ENCODE measurements around the gene SOAT2.

Gene SOAT2

DNA sequence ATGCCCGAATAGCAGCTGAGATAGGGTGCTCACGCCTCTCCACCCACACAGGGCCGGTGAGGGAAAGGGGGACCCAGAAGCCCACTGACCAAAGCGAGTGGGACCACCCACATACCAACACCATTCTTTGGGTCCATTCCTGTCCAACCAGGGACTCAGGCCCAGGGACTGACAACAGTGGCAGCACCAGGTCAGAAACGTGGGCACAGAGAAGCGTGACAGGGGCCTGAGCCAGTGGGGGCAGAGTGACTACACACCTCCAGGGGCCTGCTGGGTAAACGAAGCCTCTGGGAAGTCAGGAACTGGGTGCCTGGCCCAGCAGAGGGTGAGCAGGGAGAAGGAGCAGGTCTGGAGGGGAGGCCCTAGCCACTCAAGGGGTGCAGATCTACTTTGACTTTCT lies 37.8 kb upstream of the SOAT2 start:
- DNase-seq (ENCODE audit: low read depth), result no peak

DNA sequence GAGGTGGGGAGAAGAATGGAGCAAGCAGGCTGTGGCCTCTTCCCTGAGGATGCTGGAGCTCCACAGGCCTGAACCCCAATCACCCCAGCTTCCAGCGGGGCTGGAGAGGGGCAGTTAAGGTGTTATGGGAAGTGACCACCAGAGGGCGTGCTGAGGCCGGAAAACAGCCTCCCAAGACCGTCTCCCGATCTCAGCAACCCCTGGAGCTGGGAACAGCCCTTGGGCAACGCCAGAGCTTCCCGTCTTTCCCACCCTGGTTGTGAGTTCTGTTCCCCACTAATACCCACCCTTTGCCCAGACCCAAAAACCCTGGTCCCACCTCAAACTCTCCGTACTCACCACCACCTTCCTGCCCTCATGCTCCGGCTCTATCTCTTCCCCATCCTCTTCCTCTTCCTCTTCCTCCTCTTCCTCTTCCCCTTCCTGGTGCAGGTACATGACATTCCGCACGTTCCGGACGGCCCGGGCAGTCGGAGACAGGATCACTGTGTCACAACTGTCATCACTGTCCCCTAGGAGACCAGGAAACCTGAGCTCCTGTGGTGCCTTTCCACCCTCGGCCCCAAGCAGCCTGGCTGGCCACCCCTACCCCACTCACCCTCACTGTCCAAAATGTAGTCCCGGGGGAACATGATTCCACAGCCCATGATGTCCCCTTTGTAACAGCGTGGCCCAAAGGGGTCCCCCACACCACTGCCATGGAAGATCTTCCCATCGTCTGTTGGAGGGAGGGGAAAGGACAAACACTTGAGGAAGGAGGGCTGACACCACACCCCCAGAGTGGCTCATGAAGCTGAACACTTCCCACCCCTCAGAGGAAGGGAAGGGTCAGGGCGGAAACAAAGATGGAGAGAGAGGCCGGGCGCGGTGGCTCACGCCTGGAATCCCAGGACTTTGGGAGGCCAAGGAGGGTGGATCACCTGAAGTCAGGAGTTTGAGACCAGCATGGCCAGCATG lies 37.0 kb upstream of the SOAT2 start:
- peak; percentile 60 for DNase-seq (ENCODE audit: low read depth)

- no peak for DNase-seq (ENCODE audit: low read depth)
Observed at GRCh38 chr12:53067074-53067992, 36.0 kb upstream of the SOAT2 start.

DNA sequence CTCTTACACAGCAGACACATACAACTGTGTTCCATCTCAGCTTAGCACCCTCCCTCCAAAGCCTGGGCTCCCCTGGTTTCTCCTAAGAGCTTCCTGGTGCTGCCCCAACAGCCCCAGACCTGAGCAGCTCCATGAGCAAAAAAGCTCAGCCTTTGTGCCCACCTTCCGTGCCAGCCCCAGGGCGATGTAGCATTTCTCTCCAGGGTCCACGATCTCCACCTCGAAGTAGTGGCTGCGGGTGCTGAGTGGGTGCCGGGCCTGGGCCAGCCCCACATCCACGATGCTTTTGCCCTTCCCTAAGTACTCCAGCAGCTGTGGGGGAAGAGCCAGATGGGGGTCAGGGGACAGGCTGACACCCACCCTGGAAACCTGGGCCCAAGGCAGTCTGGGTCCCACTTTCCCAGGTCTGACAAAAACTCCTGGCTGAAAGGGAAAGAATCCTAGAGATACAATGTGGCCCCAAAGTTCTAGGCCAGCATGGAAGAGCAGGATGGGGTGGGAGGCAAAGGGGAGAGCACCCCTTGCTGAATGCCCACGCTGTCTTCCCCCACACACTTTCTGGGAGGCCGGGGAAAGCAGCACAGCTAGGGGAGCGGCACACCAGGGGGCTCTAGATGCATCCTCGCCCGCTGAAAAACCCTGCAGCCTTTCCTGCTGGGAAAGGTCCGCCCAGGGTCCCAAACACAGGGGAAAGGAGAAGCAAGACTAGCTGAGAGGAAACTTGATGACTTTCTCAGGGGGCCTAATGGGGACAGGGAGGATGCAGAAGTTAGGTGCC lies 35.1 kb upstream of the SOAT2 start:
- DNase-seq (ENCODE audit: low read depth), result no peak

DNA sequence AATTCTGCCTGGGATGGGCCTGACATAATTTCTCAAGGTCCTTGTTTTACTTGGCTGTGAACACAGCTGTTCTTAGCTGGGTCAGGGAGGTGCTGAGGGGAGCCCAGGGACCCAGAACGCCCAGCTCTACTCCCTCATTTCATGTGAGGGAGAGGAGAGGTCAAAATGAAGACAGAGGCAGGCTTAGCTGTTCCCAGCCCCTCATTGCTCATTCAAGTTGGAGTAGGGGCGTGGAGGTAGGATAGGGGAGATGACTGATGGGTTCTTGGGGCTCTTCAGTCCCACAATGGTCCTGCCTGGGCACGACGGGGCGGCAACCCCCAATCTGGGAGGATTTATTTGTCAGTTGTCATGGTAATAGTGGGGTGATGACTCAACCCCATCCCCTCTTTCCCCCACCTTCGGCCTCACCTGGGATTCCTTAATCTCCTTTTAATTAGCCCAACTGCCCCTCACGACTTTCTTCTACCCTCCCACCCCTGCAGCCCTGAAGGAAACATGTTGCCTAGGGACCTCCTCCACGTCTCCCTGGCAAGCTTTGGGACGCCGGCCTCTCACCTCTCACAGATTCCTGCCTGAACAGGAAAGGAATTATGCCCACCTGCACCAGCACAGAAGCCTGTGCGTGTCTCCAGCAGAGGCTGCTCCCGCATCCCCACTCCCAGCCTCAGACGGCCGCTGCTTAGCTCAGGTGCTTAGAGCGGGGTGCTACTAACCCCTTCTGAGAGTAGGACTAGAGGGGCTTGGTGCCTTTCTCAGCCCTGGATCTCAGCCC lies 34.3 kb upstream of the SOAT2 start:
- DNase-seq (ENCODE audit: low read depth), result no peak

DNA sequence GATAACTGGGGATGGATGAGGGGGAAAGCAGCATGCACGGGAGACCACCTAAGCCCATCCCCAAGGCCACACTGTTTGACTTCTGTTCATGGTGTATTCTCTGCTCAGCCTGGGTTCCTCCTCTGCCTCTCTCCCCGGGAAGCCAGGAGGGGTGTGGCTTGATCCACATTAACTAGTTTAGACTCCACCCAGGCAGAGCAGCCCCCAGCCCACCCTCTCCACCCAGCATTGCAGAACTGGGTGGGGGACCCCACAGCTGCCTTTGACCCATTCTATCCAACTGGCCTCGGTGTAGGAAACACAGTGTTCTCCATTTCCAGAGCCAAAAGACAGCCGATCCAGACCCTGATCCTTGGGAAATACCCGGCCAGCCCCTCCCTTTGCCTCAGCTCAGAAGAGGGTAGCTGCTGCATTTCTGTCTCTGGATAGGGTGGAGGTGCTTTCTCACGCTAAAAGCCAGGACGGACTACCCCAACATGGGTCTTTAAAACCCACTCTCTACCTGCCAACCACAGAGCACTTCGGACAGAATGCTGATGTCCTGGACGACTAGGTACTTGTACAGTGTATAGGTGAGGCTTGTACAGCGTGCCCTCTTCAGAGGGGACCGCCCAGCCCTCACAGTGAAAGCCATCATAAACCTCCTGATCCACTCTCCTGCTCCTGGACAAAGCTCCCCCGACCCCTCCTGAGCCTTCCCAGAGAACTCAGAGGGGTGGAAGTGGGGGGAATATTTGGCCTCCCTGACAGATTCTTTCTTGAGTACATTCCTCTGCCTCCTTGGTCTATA lies 33.5 kb upstream of the SOAT2 start:
- no peak for DNase-seq (ENCODE audit: low read depth)

GRCh38 chr12:53070877-53071492 lies 32.3 kb upstream of the SOAT2 start:
- DNase-seq (ENCODE audit: low read depth), result no peak

- no peak for DNase-seq (ENCODE audit: low read depth)
Observed at GRCh38 chr12:53071591-53072551, 31.4 kb upstream of the SOAT2 start.

DNA sequence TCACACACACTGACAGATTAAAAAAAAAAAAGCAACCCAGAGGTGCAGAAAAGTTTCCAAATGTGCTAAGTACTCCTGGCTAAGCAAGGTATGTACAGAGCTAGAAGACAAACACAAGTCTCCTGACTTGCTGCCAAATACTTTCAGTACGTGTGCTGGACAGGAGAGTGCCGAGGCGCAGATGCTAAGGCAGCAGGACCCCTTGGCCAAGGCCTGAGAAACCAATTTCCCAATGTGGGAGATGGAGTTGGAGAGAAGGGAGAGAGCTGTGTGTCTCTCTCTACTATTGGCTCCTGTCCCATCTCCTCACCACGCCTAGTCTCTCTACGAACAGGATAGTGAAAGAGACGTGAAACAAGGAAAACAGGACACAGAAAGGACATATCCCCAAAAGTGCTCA lies 29.4 kb upstream of the SOAT2 start:
- no peak for DNase-seq (ENCODE audit: low read depth)

GRCh38 chr12:53074283-53074998 lies 28.8 kb upstream of the SOAT2 start:
- no peak for DNase-seq (ENCODE audit: low read depth)

- no peak for DNase-seq (ENCODE audit: low read depth)
Observed at GRCh38 chr12:53074999-53075370, 28.3 kb upstream of the SOAT2 start.

- DNase-seq (ENCODE audit: low read depth), result no peak
Observed at GRCh38 chr12:53076461-53076860, 26.8 kb upstream of the SOAT2 start.

GRCh38 chr12:53077030-53077429 lies 26.3 kb upstream of the SOAT2 start:
- no peak for DNase-seq (ENCODE audit: low read depth)

DNA sequence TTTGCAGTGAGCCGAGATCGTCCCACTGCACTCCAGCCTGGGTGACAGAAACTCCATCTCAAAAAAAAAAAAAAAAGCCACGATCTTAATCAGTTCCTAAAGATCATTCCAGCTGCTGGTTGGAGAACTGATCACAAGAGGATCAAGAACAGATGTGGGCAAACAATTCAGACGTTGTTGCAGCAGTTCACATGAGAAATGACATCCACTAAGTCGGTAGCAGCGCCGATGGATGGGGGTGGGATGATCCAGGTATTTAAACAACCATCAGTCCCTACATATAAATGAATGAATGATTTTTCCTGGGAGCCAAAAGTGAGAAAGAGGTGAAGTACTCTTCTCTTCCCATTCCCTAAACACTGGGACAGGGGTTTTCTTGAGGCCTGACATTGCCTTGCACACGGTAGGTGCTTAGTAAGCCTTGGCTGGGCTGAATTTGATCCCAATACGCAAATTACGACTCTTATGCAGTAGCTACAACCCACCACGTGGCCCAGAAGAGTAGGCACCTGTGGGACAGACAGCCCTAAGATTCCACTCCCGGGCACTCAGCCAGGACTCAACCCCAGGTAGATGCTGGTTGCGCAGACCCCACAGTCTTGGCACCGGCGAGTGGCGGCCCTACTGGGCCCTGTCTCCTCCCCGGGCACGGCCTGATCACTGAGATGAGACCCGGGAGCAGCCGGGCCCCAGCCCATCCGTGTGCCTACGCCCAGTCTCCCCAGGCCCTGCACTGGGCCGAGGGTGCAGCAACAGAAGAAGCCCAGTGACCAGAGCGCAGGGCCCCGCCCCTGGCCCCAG lies 24.7 kb upstream of the SOAT2 start:
- peak; percentile 40 for DNase-seq (ENCODE audit: low read depth)

- peak; percentile 96 for DNase-seq (ENCODE audit: low read depth)
Observed at GRCh38 chr12:53079226-53080117, 23.8 kb upstream of the SOAT2 start, which contains the start of gene SPRYD3. TSS of gene SPRYD3 (minus strand) at chr12:53079390. CDS start at chr12:53079333, 57 bp downstream.

DNA sequence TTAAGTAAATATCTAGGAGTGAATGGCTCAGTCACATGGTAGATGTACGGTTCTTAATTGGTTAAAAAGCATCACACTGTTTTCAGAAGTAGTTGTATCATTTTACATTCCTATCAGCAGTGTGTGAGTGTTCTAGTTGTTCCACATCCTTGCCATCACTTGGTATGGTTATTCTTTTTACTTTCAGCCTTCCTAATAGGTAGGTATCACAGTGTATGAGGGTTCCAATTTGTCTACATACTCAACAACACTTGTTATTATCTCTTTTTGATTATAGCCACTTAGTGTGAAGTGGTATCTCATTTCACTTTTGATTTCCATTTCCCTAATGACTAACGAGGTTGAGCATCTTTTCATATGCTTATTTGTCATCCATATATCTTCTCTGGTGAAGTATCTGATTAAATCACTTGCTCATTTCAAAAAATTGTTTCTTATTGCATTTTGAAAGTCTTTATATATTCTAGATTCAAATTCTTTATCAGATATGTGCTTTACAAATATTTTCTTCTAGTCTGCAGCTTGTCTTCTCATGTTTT lies 20.6 kb upstream of the SOAT2 start:
- DNase-seq (ENCODE audit: low read depth), result no peak
